Measurements from ENCODE around the gene TUNAR. TPM values are rescaled to one million over a fixed set of nuclear protein-coding genes. Genes with fewer than 3 reads are reported as not detected.

The TUNAR gene
- total and polyA plus RNA-seq, 9 of the 15 experiments (the other 6 are each of a cell fraction or from before 2014, with no cell fraction given) = not detected

DNA sequence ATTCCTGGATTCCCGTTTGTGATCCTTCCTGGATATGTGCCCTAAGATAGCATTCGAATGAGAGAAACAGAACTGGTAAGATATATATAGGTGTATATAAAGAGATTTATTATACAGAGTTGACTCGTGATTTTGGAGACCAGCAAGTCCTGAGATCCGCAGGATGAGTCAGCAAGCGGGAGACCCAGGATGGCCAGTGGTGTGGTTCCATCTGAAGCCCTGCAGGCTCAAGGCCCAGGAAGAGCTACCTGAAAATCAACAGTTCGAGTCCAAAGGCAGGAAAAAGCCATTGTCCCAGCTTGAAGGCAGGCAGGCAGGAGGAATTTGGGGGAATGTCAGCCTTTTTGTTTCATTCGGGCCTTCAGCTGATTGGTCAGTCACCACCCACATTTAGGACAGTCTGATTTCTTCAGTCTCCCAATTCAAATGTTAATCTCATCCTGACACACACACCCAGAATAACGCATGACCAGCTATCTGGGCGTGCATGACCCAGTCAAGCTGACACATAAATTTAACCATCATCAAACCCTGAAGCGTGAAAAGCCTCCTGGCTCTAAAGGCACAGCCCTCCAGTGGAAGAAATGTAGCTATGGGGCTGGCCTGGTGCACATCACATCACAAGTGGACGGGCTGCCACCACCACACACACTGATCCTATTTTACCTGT, 44.3 kb downstream of the TUNAR start:
- intact Hi-C loops (cut with micrococcal nuclease) = no loop called here
- Histone ChIP-seq H2AFZ (ENCODE audit: low read depth, low read length) (no peak overlapping the region), H3K9me3 (replicated peaks; ENCODE audit: control insufficient read depth, insufficient read depth, low read depth, low read length) (no peaks in the 10 kb centered on the region), H3K36me3 (ENCODE audit: control insufficient read depth, insufficient read depth, low read length) (no peaks in the 10 kb centered on the region), H3K79me2 (ENCODE audit: control insufficient read depth, insufficient read depth, low read length) (no peaks in the 10 kb centered on the region), H3K27ac (ENCODE audit: extremely low read depth, low read depth, low read length) (no peak overlapping the region), H3K4me3 (no peak overlapping the region), H3K4me1 (replicated peaks in 1 of 2; ENCODE audit: control insufficient read depth in 2 of 2, insufficient read depth in 2 of 2, low read length in 2 of 2) (no peaks in the 10 kb centered on the region), H3K9me1 (ENCODE audit: control insufficient read depth, insufficient read depth, low read length) (no peaks in the 10 kb centered on the region), H3K9ac (ENCODE audit: insufficient read depth in 1 of 2, low read depth in 2 of 2, low read length in 2 of 2) (no peak overlapping the region), H3K4me2 (ENCODE audit: insufficient read depth, low read length) (no peak overlapping the region), H4K20me1 (replicated peaks; ENCODE audit: control insufficient read depth, insufficient read depth, low read length) (no peaks in the 10 kb centered on the region), H3K27me3 (ENCODE audit: control insufficient read depth in 2 of 2, insufficient read depth in 2 of 2, low read length in 2 of 2) (no peaks in the 10 kb centered on the region; a peak in 1 of 5 replicates)
- ATAC-seq = no peak
- no TSS peak for BruUV-seq (replicated peaks)
- in situ Hi-C loops (cut with MboI) = no loop called here
- ChIA-PET POLR2A (no interaction called here), CTCF (ENCODE audit: low intra/inter-chr PET ratio) (no interaction called here)
- no peak for FAIRE-seq
- DNase-seq (ENCODE audit: extremely low read depth in 1 of 4, low spot score in 3 of 4) = no peak
- 2% methylated on average over 11 of the region's 11 CpGs for WGBS (ENCODE audit: insufficient coverage, low coverage, missing lambda C conversion rate)
- TF ChIP-seq BCL6 (CRISPR knock-in tag; IDR thresholded peaks at IDR 0.05) (no peak), FOXJ3 (CRISPR knock-in tag; IDR thresholded peaks at IDR 0.05) (no peak), POLR2AphosphoS2 (IDR thresholded peaks at IDR 0.05; ENCODE audit: low read length) (no peak)
- TF ChIP-seq, protein P1, sequence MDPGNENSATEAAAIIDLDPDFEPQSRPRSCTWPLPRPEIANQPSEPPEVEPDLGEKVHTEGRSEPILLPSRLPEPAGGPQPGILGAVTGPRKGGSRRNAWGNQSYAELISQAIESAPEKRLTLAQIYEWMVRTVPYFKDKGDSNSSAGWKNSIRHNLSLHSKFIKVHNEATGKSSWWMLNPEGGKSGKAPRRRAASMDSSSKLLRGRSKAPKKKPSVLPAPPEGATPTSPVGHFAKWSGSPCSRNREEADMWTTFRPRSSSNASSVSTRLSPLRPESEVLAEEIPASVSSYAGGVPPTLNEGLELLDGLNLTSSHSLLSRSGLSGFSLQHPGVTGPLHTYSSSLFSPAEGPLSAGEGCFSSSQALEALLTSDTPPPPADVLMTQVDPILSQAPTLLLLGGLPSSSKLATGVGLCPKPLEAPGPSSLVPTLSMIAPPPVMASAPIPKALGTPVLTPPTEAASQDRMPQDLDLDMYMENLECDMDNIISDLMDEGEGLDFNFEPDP (CRISPR knock-in tag; IDR thresholded peaks at IDR 0.05) = no peak
- TF ChIP-seq, protein P2, sequence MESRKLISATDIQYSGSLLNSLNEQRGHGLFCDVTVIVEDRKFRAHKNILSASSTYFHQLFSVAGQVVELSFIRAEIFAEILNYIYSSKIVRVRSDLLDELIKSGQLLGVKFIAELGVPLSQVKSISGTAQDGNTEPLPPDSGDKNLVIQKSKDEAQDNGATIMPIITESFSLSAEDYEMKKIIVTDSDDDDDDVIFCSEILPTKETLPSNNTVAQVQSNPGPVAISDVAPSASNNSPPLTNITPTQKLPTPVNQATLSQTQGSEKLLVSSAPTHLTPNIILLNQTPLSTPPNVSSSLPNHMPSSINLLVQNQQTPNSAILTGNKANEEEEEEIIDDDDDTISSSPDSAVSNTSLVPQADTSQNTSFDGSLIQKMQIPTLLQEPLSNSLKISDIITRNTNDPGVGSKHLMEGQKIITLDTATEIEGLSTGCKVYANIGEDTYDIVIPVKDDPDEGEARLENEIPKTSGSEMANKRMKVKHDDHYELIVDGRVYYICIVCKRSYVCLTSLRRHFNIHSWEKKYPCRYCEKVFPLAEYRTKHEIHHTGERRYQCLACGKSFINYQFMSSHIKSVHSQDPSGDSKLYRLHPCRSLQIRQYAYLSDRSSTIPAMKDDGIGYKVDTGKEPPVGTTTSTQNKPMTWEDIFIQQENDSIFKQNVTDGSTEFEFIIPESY (CRISPR knock-in tag; IDR thresholded peaks at IDR 0.05) = no peak
- TF ChIP-seq, protein P3, sequence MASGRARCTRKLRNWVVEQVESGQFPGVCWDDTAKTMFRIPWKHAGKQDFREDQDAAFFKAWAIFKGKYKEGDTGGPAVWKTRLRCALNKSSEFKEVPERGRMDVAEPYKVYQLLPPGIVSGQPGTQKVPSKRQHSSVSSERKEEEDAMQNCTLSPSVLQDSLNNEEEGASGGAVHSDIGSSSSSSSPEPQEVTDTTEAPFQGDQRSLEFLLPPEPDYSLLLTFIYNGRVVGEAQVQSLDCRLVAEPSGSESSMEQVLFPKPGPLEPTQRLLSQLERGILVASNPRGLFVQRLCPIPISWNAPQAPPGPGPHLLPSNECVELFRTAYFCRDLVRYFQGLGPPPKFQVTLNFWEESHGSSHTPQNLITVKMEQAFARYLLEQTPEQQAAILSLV (tag; IDR thresholded peaks at IDR 0.05) = no peak
